Thymus (tissue), 11 donors: ENCODE data around the gene ZNF19. TPM values are rescaled to one million over a fixed set of nuclear protein-coding genes. Genes with fewer than 3 reads are reported as not detected.

Experiments used
- DNase-seq, 9 donors: peaks; one replicate each; pipeline ENCODE4 v3.0.0-alpha.2; 2013; ENCODE audit warnings: low spot score in 9 of 9, low read depth in 6 of 9, missing footprints in 1 of 9
- H3K27ac ChIP-seq, 2 donors: one replicate each; pipeline ENCODE4 v1.5.1; 2013; ENCODE audit warnings: control low read depth in 1 of 2, low read depth in 1 of 2, low read length in 1 of 2, mild to moderate bottlenecking in 1 of 2, moderate library complexity in 1 of 2
- H3K27me3 ChIP-seq, 2 donors: one replicate each; pipeline ENCODE4 v1.5.1; 2013; ENCODE audit warnings: low read length in 1 of 2; ENCODE audit not compliant: control insufficient read depth in 2 of 2, insufficient read depth in 1 of 2
- H3K36me3 ChIP-seq, 2 donors: one replicate each; pipeline ENCODE4 v1.5.1; 2013; ENCODE audit warnings: low read length in 1 of 2, mild to moderate bottlenecking in 1 of 2, moderate library complexity in 1 of 2; ENCODE audit not compliant: control insufficient read depth in 2 of 2, insufficient read depth in 2 of 2
- H3K4me1 ChIP-seq, 2 donors: one replicate each; pipeline ENCODE4 v1.5.1; 2013; ENCODE audit warnings: low read length in 2 of 2; ENCODE audit not compliant: control insufficient read depth in 2 of 2, insufficient read depth in 2 of 2
- H3K4me3 ChIP-seq, 2 donors: one replicate each; pipeline ENCODE4 v1.5.1; 2013; ENCODE audit warnings: low read length in 2 of 2, control low read depth in 1 of 2, mild to moderate bottlenecking in 1 of 2
- H3K9me3 ChIP-seq, 2 donors: one replicate each; pipeline ENCODE4 v1.5.1; 2013; ENCODE audit warnings: low read length in 1 of 2, mild to moderate bottlenecking in 1 of 2; ENCODE audit not compliant: control insufficient read depth in 2 of 2, insufficient read depth in 1 of 2
- WGBS: extraction: QIAGEN DNeasy Blood & Tissue Kit; methylation state at CpG from one replicate; pipeline ENCODE4 v1.1.7; 2013; 5-methylcytosine and 5-hydroxymethylcytosine counted together
- polyA plus RNA-seq: library from polyadenylated mRNA; stranded (reverse); fragments of 200-250 nt; gene quantifications from one replicate; pipeline ENCODE4 v1.2.3, GENCODE V29; 2013
- total RNA-seq: library from RNA; stranded (reverse); fragments of 120-200 nt; gene quantifications from one replicate; pipeline ENCODE4 v1.2.4, GENCODE V29; 2013
- donor health status: healthy.

ZNF19 gene
- total and polyA plus RNA-seq, 2 donors = 2.5 to 3.2 TPM

DNA sequence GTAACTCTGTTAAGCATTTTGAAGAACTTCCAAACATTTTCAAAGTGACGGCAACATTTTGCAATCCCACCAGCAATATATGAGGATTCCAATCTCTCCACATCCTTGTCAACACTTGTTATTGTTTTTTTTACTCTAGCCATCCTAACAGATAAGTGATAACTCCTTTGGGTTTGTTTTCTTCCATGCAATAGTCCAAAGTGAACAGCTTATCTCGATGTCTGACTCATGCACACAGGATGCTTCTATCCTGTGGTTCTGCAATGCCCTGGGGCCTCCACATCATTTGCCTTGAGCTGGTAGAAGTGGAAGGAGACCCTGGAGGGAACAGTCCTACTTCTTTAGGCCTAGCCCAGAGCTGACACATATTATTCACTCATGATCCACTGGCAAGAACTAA, 60.2 kb downstream of the ZNF19 start:
- Histone ChIP-seq H3K27me3 (peaks cover 22 to 35% of the 10 kb centered on the region in 2 donors), H3K27ac (no peak overlapping the region), H3K4me3 (no peak overlapping the region), H3K9me3 (no peaks in the 10 kb centered on the region), H3K36me3 (no peaks in the 10 kb centered on the region), H3K4me1 (no peaks in the 10 kb centered on the region)
- no peak for DNase-seq
- 95% methylated on average over 2 of the region's 2 CpGs for WGBS

DNA sequence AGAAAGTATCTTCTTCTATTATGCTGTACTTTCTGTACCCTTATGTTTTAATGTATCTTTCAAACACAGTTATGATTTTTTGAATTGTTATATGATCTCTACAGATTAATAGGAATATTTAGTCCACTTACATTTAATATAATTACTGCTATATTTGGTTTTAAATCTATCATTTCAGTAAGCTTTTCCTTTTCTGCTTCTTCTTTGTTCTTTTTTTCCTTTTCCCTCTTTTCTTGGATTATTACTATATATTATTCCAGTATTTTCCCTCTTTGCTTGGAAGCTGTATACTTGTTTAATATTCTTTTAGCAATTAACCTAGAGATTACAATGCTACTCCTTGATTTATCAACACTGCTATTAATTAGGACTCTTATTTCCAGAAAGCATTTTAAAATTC, 60.7 kb downstream of the ZNF19 start:
- DNase-seq = no peak
- no peaks in the 10 kb centered on the region for H3K36me3 ChIP-seq
- H3K4me3 ChIP-seq = no peak overlapping the region
- H3K27ac ChIP-seq = no peak overlapping the region
- H3K4me1 ChIP-seq = no peaks in the 10 kb centered on the region
- H3K27me3 ChIP-seq = peaks cover 22 to 36% of the 10 kb centered on the region in 2 donors
- H3K9me3 ChIP-seq = no peaks in the 10 kb centered on the region

DNA sequence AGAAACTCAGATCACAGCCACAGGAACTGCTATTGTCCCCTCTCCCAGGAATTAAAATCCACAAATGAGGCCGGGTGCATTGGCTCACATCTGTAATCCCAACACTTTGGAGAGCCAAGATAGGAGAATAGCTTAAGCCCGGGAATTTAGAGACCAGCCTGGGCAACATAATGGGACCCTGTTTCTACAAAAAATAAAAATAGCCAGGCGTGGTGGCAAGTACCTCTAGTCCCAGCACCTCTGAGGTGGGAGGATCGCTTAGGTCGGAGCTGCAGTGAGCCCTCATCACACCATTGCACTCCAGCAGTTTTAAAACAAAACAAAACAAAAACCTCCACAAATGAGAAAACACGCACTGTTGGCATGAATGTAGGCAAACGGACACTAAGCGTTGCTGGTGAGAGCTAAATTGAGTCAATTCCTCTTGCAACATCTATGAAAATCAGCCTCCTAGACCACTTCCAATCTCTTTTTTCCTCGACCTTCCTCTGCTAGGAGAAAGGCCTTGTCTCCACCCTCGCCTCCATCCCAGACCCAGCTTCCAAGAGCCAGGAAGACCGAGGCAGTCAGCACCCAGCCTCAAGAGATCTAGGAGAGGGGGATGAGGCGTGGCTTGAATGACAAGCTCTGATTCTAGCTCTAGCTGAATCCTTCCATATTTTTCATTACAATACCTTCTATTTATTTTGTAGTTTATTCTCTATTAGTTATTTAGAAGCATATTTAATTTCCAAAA, 62.1 kb downstream of the ZNF19 start:
- no peaks in the 10 kb centered on the region for H3K36me3 ChIP-seq
- H3K9me3 ChIP-seq = no peaks in the 10 kb centered on the region
- no peak for DNase-seq
- WGBS = 75% methylated on average over 12 of the region's 12 CpGs
- H3K4me1 ChIP-seq = no peaks in the 10 kb centered on the region
- no peak overlapping the region for H3K27ac ChIP-seq
- H3K27me3 ChIP-seq = peaks cover 22 to 36% of the 10 kb centered on the region in 2 donors
- H3K4me3 ChIP-seq = no peak overlapping the region

DNA sequence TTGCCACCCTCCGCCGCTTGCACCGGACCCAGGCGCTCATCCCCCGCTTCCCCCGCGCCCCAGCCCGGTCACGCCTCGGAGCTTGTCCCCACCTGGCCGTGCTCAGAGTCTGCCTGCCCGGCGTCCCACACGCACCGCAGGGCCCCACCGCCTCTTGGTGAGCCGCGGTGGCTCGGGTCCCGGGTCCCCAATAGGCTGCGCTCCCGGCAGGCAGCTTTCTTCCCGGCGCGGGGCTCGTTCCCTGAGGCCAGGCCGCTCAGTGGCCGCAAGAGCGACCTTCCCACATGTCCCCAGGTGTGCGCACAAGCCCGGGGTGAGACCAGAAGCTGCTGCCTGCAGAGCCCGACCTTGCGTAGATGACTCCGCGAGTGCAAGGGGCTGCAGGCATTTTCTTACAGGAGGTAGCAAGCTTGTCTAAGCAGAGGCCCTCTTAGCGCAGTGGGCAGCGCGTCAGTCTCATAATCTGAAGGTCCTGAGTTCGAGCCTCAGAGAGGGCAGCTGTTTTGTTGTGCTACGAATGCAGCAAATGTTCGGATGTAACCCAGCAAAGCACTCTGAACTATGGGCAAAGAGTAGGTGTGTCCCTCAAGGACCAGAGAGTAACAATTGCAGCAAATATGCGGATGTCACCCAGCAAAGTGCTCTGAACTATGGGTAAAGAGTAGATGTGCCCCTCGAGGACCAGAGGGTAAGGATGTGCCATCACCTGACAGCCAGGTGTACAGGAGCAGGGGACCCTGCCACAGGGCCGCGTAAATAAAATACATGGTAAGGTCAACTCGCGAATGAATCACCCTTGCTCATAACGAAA, 62.9 kb downstream of the ZNF19 start:
- no peaks in the 10 kb centered on the region for H3K9me3 ChIP-seq
- no peaks in the 10 kb centered on the region for H3K36me3 ChIP-seq
- DNase-seq = no peak
- no peak overlapping the region for H3K27ac ChIP-seq
- H3K27me3 ChIP-seq = peaks cover 22 to 36% of the 10 kb centered on the region in 2 donors
- 5% methylated on average over 48 of the region's 48 CpGs for WGBS
- no peak overlapping the region for H3K4me3 ChIP-seq
- H3K4me1 ChIP-seq = no peaks in the 10 kb centered on the region

DNA sequence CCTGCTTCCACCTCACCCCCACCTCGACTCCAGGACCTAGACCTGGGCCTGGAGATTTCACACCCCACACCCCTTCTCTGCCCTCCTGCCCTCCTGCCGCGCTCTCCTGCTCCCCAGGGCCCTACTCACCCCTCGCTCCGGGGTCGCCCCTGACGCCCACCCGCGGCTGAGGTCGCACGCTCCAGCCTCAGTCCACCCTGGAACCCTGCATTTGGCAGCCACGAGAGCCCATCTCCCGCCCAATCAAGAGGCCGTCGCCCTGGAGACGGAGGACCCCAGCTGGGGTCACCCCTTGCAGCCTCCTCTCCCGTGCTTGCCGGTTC, 63.4 kb downstream of the ZNF19 start:
- no peaks in the 10 kb centered on the region for H3K36me3 ChIP-seq
- H3K4me3 ChIP-seq = no peak overlapping the region
- H3K27me3 ChIP-seq = peaks cover 22 to 36% of the 10 kb centered on the region in 2 donors
- H3K4me1 ChIP-seq = no peaks in the 10 kb centered on the region
- DNase-seq = no peak
- no peak overlapping the region for H3K27ac ChIP-seq
- WGBS = 15% methylated on average over 18 of the region's 18 CpGs
- H3K9me3 ChIP-seq = no peaks in the 10 kb centered on the region

DNA sequence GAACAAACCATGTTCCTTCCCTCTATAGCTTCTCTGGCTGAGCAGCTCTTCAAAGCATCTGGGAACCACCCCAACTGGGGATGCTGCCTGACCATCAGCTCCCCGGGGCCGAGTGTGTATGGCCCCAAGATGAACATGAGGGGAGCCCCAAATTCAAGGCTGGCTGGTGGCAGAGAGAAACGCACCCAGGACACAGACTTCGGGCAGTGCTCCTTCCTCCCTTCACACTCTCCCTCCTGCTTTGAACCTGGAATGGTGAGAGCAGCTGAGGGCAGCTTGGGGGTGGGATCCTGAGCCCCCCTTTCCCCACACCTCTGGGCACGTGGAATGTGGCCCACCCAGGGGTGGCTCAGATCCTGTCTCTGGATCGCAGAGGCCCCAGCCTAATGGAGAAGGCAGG, 64.5 kb downstream of the ZNF19 start:
- no peaks in the 10 kb centered on the region for H3K9me3 ChIP-seq
- 85% methylated on average over 6 of the region's 6 CpGs for WGBS
- no peaks in the 10 kb centered on the region for H3K36me3 ChIP-seq
- no peak overlapping the region for H3K27ac ChIP-seq
- peaks cover 22 to 36% of the 10 kb centered on the region in 2 donors for H3K27me3 ChIP-seq
- DNase-seq = no peak
- no peaks in the 10 kb centered on the region for H3K4me1 ChIP-seq
- no peak overlapping the region for H3K4me3 ChIP-seq

DNA sequence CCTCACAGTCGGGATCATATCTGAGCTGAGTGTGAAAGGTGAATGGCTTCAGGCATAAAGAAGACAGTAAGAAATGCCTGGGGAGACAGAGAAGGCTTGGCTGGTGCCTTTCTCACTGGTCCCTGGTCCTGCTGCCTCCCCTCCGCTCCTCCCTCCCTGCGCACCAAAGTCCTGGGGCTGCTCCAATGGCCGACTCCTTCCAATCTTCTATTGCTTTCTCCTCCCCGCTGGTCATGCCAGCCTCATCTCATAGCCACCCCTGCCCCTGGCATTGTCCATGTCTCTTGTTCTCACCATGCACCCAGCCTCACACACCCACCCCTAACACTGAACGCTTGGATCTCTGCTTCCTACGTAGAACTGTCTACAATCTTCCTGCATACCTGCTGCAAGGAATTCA, 65.3 kb downstream of the ZNF19 start:
- peaks cover 22 to 36% of the 10 kb centered on the region in 2 donors for H3K27me3 ChIP-seq

More for the DNA sequence above, 65.3 kb downstream of the ZNF19 start:
- Histone ChIP-seq H3K9me3 (no peaks in the 10 kb centered on the region), H3K36me3 (no peaks in the 10 kb centered on the region), H3K27ac (no peak overlapping the region), H3K4me3 (no peak overlapping the region), H3K4me1 (no peaks in the 10 kb centered on the region)
- no peak for DNase-seq
- 94% methylated on average over 7 of the region's 7 CpGs for WGBS

Other genes with a start within 250 kb of the ZNF19 start
- gene CMTR2, start 199.9 kb downstream of the ZNF19 start, total RNA-seq = 24.2 TPM
- 17.9 TPM for gene CMTR2, start 199.9 kb downstream of the ZNF19 start, polyA plus RNA-seq
- gene CALB2, start 130.6 kb downstream of the ZNF19 start, total RNA-seq = 0.24 TPM
- gene CALB2, start 130.6 kb downstream of the ZNF19 start, polyA plus RNA-seq = 0.78 TPM
- not detected for gene TLE7, start 47.3 kb downstream of the ZNF19 start, total RNA-seq
- gene TLE7, start 47.3 kb downstream of the ZNF19 start, polyA plus RNA-seq = not detected
- 5.3 TPM for gene ZNF23, start 27.1 kb downstream of the ZNF19 start, total RNA-seq
- gene ZNF23, start 27.1 kb downstream of the ZNF19 start, polyA plus RNA-seq = 13.9 TPM
- gene CHST4, start 37.1 kb upstream of the ZNF19 start, total RNA-seq = 0.24 TPM
- 0.34 TPM for gene CHST4, start 37.1 kb upstream of the ZNF19 start, polyA plus RNA-seq
- 0.09 TPM for gene TAT, start 87.8 kb upstream of the ZNF19 start, total RNA-seq
- 0.62 TPM for gene TAT, start 87.8 kb upstream of the ZNF19 start, polyA plus RNA-seq
- gene MARVELD3, start 136.9 kb upstream of the ZNF19 start, total RNA-seq = 1.8 TPM
- 3.1 TPM for gene MARVELD3, start 136.9 kb upstream of the ZNF19 start, polyA plus RNA-seq
- gene PHLPP2, start 235.4 kb upstream of the ZNF19 start, total RNA-seq = 2.3 TPM
- gene PHLPP2, start 235.4 kb upstream of the ZNF19 start, polyA plus RNA-seq = 1.8 TPM